ENCODE data around the gene SPRY1. TPM values are rescaled to one million over a fixed set of nuclear protein-coding genes. Genes with fewer than 3 reads are reported as not detected.

SPRY1 gene
- total RNA-seq, 1 donor from 2014 or later = 86.6 TPM

- TF ChIP-seq CTCF (IDR thresholded peaks at IDR 0.05) = no peak
- DNase-seq = no peak
- Histone ChIP-seq H3K27ac (peak overlapping the region; percentile 14), H3K4me3 (peak overlapping the region; percentile 75), H3K9me3 (no peaks in the 10 kb centered on the region), H3K36me3 (peaks cover 34% of the 10 kb centered on the region), H3K4me1 (peaks cover 17% of the 10 kb centered on the region), H3K27me3 (ENCODE audit: low read depth) (no peaks in the 10 kb centered on the region)
- intact Hi-C loops (cut with DNase I) = no loop called here
- ATAC-seq = no peak
Measured at GRCh38 chr4:123404533-123404932, 7.9 kb downstream of the SPRY1 start.

DNA sequence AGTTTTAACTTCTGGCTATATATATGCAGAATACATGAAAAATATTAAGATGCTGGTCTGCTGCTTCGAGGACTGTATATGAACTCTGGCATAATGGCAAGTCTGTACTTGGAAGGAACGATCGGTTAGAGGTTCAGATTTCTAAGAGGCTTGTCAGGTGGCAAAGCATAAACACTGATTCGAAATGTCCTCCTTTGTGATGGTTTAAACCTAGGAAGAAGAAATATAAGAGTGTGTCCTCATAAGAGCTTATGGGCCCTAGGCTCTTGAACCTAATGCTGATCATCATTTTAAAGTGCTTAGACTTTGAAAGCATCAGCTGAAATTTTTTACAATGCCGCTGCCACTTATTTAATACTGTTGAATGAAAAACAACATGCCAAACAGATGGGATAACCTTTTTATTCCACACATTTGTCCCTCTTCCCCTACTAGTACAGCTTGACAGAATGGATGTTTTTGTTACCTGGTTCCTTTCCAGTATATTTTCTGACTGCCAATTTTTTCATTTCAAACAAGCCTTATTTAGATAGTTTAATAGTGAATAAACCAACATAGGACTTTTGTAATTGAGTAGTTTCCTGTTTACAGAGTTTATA is 8.8 kb downstream of the SPRY1 start:
- no peak for ATAC-seq
- peak overlapping the region; percentile 75 for H3K4me3 ChIP-seq
- H3K27me3 ChIP-seq (ENCODE audit: low read depth) = no peaks in the 10 kb centered on the region
- no peak for DNase-seq
- peaks cover 17% of the 10 kb centered on the region for H3K4me1 ChIP-seq
- no peak for TF ChIP-seq CTCF (IDR thresholded peaks at IDR 0.05)
- intact Hi-C loops (cut with DNase I) = no loop called here
- H3K9me3 ChIP-seq = no peaks in the 10 kb centered on the region
- peaks cover 34% of the 10 kb centered on the region for H3K36me3 ChIP-seq
- H3K27ac ChIP-seq = peak overlapping the region; percentile 14

- no peaks in the 10 kb centered on the region for H3K9me3 ChIP-seq
- DNase-seq = no peak
- TF ChIP-seq CTCF (IDR thresholded peaks at IDR 0.05) = no peak
- H3K4me1 ChIP-seq = peaks cover 17% of the 10 kb centered on the region
- no peaks in the 10 kb centered on the region for H3K27me3 ChIP-seq (ENCODE audit: low read depth)
- H3K36me3 ChIP-seq = peaks cover 30% of the 10 kb centered on the region
- no peak overlapping the region for H3K27ac ChIP-seq
- ATAC-seq = no peak
- no peak overlapping the region for H3K4me3 ChIP-seq
- intact Hi-C loops (cut with DNase I) = no loop called here
Measured at GRCh38 chr4:123406872-123407271, 10.3 kb downstream of the SPRY1 start.

GRCh38 chr4:123408471-123409084 is 12.0 kb downstream of the SPRY1 start:
- ATAC-seq = no peak
- intact Hi-C loops (cut with DNase I) = no loop called here
- Histone ChIP-seq H3K4me1 (peaks cover 19% of the 10 kb centered on the region), H3K27me3 (ENCODE audit: low read depth) (no peaks in the 10 kb centered on the region), H3K4me3 (no peak overlapping the region), H3K27ac (no peak overlapping the region), H3K9me3 (no peaks in the 10 kb centered on the region), H3K36me3 (peaks cover 13% of the 10 kb centered on the region)
- no peak for DNase-seq
- no peak for TF ChIP-seq CTCF (IDR thresholded peaks at IDR 0.05)

DNA sequence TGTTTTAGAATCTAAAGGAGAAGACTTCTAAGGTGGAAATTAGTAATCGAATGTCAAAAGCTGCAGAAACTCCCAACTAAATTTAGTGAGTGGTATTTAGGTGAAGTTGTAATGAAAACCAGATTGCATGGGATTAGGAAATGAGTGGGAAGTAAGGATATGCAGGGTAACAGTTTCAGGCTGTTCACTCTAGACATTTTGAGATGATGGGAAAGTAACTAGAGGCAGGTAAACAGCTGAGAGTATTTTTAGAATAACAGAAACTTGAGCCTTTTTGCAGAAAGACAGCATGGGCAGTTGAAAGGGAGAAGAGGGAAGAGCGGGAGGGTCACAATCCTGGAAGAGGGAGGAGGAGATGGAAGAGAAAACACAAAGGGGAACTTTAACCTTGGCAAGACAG is 12.7 kb downstream of the SPRY1 start:
- no peak for TF ChIP-seq CTCF (IDR thresholded peaks at IDR 0.05)
- no peaks in the 10 kb centered on the region for H3K9me3 ChIP-seq
- no peak overlapping the region for H3K27ac ChIP-seq
- H3K4me3 ChIP-seq = no peak overlapping the region
- ATAC-seq = no peak
- no peak for DNase-seq
- peaks cover 5% of the 10 kb centered on the region for H3K36me3 ChIP-seq
- no peaks in the 10 kb centered on the region for H3K27me3 ChIP-seq (ENCODE audit: low read depth)
- H3K4me1 ChIP-seq = peaks cover 15% of the 10 kb centered on the region
- intact Hi-C loops (cut with DNase I) = no loop called here
